ENCODE measurements around the gene PAK4.
"Not testable (repeated sequence)": the region's sequence is repeated elsewhere in the genome, so short reads cannot be mapped to it uniquely, and the experiment has no call there.

PAK4 gene

DNA sequence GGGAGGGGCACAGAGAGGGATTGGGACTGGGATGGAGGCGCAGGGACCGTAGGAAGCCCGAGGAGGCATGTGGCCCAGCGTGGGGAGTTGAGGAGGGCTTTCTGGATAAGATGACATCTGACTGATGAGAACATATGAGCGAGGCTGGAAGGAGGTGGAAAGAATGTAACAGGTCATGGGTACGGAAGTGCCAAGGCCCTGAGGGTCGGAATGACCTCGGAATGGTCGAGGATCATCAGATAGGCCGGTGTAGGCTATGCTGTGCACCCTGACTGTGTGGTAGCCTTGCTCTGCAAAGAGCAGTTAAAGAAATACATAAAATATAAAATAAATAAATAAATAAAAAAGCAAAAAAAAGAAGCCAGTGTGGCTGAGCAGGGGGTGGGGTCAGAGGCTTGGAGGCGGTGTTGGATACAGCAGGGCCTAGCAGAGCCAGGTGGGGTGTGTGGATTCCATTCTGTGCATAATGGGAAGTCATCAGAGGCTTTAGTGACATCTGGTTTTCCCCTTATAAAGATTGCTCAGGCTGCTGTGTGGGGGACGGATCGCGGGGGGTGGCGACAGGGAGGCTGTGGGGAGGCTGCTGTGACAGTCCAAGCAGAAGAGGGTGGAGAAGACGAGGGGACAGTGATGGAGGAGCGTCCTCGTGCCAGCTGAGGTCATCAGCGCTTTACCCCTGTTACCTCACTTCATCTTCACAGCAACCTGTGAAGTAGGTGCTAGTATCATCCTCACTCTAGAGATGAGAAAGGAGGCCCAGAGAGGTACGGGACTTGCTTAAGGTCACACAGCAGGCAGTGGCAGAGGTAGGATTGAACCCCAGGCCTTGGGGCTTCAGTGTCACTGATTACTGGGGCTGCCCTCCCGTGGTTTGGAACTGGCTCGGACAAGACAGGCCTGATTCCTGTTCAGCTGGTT lies 5.0 kb downstream of the PAK4 start:
- no peak for DNase-seq

GRCh38 chr19:39131255-39131755 lies 5.7 kb downstream of the PAK4 start:
- DNase-seq: no peak

GRCh38 chr19:39132344-39132969 lies 6.9 kb downstream of the PAK4 start:
- DNase-seq: no peak

GRCh38 chr19:39133431-39134270 lies 8.1 kb downstream of the PAK4 start:
- no peak for DNase-seq

- DNase-seq: no peak
Observed at GRCh38 chr19:39135701-39136100, 10.1 kb downstream of the PAK4 start.

DNA sequence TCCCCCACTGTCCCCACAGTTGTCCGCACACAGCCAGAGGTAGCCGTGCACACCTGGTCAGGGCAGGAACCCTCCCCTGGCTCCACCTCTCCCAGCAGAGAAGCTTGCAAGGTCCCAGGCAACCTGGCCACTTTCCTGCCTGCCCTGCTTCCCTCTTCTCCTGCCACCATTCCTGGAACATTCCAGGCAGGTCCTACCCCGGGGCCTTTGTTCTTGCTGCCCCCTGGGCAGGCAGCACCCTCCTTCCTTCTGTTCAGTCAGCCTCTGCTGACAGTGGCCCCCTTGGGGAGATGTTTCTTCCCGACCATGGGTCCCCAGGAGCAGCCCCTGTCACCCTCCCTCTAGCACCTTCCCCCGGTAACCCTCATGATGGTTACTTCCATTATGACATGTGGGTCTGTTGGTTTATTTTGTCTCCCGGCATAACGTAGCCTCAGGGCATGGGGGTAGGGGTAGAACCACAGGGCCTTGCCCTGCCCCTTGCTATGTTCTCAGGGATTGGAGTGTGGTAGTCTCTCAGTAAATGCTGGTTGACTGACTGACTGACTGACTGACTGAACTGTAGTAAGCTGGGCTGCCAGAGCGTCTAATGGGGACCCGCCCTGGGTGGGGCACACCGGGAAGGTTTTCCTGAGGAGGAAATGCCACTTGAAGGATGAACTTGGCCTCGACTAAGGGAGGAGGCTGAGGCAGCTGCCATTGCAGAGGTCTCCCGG lies 10.8 kb downstream of the PAK4 start:
- no peak for DNase-seq

- DNase-seq: no peak
Observed at GRCh38 chr19:39137131-39137530, 11.5 kb downstream of the PAK4 start.

DNA sequence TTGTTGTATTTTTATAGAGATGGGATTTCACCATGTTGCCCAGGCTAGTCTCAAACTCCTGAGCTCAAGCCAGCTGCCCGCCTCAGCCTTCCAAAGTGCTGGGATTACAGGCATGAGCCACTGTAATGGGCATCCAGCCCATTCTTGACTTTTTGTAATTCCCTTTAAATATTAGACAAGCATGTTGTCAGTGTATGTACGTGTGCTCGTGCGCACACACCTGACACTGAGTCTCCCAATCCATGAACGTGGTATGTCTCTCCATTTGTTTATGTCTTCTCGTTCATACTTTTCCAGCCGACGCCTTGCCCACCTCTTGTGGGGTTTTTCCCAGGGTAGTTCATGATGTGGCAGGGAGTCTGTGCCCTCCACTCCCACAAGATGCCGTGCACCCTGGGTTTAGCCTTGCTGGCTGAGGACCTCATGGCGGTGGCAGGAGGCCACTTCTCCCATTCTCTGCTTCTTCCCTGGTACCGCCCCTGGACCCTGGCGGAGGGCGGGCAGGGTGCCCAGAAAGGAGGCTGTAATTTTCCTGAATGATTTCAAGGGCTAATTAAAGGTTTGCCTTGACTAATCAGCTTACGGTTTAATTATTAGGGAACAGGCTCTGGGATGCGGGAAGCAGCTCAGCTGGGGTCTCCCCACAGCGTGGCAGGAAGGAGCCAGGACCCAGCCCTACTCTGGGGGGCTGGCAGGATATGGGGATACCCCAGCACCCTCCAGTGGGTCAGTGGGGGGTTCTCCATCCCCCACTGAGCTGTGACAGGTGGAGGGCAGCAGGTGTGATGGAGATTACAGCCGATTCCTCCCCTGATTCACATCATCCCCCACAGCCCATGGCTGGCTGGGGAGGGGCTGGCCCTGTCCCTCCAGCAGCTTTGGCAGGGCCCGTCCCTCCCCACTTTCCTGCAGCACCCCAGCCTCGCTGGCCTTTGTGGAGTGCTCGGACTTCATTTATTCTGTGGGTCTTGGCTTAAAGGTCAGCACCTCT lies 12.9 kb downstream of the PAK4 start:
- DNase-seq: no peak

DNA sequence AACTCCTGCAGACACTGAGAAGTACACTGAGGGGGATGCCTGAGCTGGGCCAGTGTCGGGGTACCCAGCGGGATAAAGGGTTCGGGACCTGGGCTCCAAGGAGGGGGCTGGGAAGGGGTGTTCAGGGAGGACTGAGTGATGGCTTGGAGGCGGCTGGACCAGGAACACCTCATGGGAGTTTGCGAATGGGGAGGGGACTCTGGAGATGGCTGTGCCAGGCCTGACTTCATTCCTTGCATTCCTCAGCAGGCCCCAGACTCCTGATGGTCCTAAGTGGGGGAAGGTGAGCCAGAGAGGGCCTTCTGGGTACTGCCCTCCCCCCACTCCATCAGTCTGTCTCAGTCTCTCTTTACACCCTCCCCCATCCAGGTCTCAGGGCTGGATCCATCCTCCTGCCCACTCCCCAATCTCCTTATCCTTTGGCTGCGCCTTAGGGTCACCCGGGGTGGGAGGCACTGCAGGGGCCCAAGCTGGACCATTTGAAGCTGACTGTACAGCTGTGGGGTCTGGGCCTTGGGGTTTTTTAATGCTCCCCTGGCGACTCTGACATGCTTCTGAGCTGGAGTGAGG lies 13.8 kb downstream of the PAK4 start:
- no peak for DNase-seq

- no peak for DNase-seq
Observed at GRCh38 chr19:39139971-39140453, 14.4 kb downstream of the PAK4 start.

DNA sequence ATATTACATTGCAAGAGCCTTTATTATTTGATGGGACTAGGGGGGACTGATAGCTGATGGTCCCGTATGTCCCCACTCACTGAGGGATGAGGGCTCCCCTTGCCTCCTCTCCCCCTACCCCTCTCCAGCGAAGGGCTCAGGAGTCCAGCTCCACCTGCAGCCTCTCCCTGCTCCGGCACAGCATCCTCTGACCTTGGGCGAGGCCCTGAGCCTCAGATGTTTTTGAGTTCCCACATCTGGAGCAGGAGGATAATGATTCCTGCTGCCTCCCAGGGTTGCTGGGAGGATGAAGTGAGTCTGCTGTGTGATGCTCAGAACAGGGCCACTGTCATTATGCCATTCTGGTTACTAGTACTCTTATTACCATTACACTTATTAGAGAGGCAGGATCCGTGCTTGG lies 15.0 kb downstream of the PAK4 start:
- no peak for DNase-seq

DNA sequence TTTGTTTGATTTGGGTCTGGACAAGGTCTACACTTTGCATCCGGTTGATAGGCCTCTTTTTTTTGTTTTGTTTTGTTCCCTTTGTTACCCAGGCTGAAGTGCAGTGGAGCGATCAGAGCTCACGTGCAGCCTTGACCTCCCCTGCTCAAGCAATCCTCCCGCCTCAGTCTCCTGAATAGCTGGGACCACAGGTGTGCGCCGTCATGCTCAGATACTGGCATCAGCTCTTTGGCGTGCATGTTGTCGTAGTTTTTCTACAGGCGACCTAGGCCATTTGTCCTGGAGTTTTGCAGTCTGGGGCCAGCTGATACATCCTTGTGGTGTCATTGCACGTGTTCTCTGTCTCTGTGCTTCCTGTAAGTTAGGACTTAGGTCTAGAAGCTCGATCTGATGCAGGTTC lies 16.3 kb downstream of the PAK4 start:
- DNase-seq: no peak

- DNase-seq: no peak
Observed at GRCh38 chr19:39142630-39143029, 17.0 kb downstream of the PAK4 start.

DNA sequence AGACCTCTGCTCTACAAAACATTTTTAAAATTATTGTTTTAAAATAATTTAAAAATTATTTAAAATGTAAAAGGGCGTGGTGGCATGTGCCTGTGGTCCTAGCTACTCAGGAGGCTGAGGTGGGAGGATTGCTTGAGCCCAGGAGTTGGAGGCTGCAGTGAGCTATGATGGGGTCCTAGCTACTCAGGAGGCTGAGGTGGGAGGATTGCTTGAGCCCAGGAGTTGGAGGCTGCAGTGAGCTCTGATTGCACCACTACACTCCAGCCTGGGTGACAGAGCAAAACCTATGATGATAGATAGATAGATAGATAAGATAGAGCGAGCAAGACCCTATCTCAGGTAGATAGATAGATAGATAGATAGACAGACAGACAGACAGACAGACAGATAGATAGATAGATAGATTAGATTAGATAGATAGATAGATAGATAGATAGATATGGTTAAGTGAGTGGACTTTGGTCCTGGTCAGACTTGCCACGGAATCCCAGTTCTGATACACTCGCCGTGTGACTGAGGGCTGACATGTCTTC lies 18.2 kb downstream of the PAK4 start:
- DNase-seq: not testable (repeated sequence)

- DNase-seq: no peak
Observed at GRCh38 chr19:39144290-39145071, 18.9 kb downstream of the PAK4 start.

GRCh38 chr19:39145180-39145953 lies 19.8 kb downstream of the PAK4 start:
- DNase-seq: no peak

DNA sequence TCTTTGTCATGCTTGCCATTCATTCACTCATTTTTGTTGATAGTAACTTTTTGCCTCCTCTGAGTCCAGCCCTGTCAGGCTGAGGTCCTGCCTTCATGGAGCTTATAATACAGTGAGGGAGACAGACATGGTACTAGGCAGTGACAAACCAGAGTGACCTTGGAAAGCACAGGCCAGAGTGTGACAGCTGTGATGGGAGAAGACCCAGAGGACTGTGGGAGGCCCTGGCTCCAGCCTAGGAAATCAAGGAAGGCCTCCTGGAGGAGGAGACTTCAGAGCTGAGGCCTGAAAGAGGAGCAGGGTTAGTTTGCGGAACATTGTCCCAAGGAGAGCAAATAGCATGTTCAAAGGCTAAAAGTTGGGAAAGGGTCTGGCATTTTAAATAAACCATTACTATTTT lies 20.5 kb downstream of the PAK4 start:
- no peak for DNase-seq

- DNase-seq: no peak
Observed at GRCh38 chr19:39146686-39147450, 21.3 kb downstream of the PAK4 start.
